PC-9 (cell line): Measurements from ENCODE around the gene LYPLAL1.

ENCODE experiments used
- EZH2 ChIP-seq: fragments of 200-600 bp; sonication (generic); IDR thresholded peaks from 2 replicates; pipeline ENCODE4 v1.8.0; 2017; ENCODE audit warnings: antibody characterized with exemption, low read depth
- TF ChIP-seq, protein P1 (sequence below): fragments of 200-600 bp; sonication (generic); conservative IDR thresholded peaks from 2 replicates; pipeline ENCODE4 v1.6.1; 2017; ENCODE audit warnings: mixed run types, antibody characterized with exemption, mild to moderate bottlenecking, moderate library complexity

DNA sequence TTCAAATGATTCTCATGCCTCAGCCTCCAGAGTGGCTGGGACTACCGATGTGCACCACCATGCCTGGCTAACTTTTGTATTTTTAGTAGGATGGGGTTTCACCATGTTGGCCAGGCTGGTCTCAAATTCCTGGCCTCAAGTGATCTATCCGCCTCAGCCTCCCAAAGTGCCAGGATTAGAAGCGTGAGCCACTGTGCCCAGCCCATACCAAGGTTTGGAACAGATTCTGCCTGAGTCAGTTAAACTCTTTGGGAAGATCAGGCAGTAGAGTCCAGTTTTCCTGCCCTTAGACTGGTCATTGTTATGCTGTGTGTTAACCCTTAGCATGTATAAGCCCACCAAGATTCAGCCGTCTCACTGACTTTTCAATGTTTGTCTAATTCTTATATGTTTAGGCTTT, 48.3 kb upstream of the LYPLAL1 start:
- TF ChIP-seq, protein P1, sequence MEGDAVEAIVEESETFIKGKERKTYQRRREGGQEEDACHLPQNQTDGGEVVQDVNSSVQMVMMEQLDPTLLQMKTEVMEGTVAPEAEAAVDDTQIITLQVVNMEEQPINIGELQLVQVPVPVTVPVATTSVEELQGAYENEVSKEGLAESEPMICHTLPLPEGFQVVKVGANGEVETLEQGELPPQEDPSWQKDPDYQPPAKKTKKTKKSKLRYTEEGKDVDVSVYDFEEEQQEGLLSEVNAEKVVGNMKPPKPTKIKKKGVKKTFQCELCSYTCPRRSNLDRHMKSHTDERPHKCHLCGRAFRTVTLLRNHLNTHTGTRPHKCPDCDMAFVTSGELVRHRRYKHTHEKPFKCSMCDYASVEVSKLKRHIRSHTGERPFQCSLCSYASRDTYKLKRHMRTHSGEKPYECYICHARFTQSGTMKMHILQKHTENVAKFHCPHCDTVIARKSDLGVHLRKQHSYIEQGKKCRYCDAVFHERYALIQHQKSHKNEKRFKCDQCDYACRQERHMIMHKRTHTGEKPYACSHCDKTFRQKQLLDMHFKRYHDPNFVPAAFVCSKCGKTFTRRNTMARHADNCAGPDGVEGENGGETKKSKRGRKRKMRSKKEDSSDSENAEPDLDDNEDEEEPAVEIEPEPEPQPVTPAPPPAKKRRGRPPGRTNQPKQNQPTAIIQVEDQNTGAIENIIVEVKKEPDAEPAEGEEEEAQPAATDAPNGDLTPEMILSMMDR: no peak
- TF ChIP-seq EZH2: no peak
